GM18951 (cell line): ENCODE data around the gene SPDEF.

Experiments
- POLR2A ChIP-seq: IDR thresholded peaks from 4 replicates; pipeline ENCODE4 v1.6.1; 2011; ENCODE audit warnings: mild to moderate bottlenecking; ENCODE audit not compliant: insufficient read length, insufficient read depth; ENCODE audit errors: extremely low read depth
- in situ Hi-C: fragments of 300-500 bp; cut with MboI; formaldehyde crosslinking; loops from one replicate; pipeline ENCODE4 v1.12.0; 2022; ENCODE audit warnings: low sequenced_read_pairs, mixed read lengths, inconsistent platforms; ENCODE audit not compliant: unreplicated experiment

Gene SPDEF

DNA sequence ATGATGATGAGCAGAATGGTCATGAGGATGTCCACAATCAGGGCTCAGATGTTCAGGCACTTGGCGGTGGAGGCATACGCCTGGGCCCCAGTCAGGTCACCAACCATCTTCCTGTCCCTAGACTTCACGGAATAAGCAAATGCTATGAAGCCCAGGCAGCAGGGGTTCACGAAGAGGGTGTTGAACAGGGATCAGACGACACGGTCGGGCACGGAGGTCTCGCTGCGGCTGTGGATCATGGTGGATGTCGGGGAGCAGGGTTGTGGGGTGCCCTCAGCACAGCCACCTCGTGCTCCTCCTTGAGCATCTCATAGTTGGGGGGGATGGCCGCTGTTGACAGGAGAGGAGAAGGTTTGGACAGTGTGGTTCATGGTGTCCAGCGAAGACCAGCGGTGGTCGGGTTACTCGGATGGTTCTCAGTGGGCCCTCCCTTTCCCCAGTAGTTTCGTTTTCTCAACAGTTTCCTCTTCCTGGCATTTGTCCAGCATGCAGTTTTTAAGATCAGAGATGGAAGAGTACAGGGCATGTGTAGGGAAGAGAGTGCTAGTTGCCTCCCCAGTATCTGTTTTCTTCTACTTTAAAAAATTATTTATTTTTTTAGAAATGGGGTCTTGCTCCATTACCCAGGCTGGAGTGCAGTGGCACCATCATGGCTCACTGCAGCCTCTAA, 20.3 kb upstream of the SPDEF start:
- in situ Hi-C loops = no loop called here
- TF ChIP-seq POLR2A = no peak

DNA sequence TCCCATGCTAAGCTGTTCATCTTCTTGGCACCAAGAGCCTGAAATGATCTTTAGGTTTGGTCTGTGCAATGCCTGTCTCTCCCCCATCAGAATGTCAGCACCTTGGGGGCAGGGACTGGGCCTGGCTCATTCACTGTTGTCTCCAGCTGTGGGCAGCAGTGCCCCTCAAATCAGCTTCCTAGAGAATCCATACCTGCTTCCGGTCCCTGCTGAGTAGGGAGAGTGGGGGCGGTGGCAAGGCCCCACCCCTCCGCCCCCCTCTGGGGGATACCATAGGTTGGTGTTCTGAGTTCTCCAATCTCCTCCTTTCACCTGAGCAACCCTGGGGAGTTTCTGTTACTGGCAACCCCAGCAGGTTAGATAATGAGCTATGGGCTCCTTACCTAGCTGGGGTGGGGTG, 19.2 kb upstream of the SPDEF start:
- in situ Hi-C loops = no loop called here
- TF ChIP-seq POLR2A = no peak

DNA sequence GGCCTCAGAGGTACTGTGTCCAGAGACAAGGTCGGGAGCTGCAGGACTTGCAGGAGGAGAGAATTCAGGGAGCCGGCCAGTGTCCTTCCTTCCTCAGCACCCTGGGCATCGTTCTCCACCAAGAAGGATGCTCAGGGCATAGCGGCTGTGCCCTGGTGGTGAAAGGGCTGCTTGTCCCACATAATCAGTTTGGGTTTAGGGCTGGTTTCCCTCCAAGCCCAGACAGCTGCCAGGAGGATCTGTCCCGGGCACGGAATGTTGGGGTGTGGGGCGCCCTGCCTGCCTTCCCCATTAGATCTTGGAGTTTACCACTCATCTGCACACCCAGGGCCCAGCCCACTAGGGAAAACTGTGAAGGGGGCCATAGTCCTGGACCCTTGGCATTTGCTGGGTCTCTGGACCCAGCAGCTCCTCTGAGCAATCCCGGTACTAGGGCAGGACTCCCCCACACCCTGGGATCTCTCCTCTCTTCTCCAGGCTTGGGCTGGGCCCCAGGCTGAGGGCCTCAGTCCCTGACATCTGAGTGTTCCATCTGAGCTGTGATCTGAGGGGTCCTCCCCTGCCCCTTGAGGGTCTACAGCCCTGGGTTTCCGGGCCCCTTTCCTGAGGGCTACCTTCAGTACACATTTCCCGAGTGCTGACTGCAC, 18.6 kb upstream of the SPDEF start:
- in situ Hi-C loops = no loop called here
- no peak for TF ChIP-seq POLR2A

DNA sequence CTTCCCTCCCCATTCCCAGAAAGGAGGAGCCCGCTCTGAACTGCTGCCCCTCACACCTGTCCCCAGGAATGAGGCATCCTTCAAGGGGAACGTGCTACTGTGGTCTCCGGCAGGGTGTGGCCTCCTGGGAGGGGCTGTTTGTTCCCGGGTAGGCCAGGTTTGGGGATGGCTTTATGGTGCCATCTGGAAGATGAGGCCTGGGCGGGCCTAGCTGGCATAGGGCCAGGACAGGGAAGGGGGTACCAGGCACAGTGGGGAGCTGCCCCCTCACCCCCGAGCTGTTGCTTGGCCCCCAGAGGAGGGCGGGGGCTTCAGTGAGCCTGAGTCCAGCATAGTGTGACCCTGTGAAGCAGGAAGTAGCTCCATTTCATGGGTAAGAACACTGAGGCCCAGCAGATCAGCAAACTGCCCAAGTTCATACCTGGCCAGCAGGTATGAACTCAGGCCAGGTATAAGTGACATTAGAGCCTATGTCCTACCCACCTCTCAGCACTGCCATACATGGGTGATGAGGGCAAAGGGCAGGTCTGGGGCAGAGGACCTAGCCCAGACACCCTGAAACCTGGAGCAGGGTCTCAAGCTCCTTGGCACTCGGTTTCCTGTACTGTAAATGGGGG, 17.5 kb upstream of the SPDEF start:
- no peak for TF ChIP-seq POLR2A
- in situ Hi-C loops = no loop called here

DNA sequence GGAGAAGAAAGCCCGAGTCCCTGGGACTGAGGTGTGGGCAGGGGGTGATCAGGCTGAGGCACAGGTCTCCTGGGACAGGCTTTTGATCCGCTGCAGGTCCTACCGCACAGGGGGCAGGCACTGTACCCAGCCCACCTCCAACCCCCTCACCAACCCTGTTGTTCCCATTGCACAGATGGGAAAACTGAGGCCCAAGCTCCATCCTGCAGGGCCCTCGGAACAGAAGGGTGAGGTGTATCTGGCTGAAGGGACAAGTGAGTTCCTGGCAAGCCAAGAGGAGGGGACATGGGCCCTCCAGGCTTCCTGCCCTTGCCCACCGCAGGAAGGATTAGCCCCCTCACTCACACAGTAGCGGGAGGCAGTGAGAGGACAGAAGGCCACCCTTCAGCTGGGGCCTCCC, 16.5 kb upstream of the SPDEF start:
- no peak for TF ChIP-seq POLR2A
- in situ Hi-C loops = no loop called here

DNA sequence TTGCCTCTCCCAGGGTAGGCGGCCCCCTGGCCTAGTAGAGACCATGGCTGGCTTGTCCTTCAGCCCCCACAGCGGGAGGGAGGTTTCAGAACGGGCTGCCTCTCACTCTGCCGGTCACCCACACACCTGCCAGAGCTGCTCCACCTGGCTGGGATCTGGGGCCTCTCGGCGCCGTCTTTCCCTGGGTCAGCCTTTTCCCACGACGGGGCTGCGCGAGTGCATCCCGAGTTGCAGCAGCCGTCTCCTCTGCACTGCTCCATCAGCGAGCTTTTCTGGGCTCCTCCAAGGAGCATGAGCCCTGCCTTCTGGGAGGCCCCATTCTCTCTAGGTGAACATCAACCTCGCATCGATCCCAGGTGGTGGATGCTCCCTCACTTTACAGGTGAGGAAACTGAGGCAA, 15.9 kb upstream of the SPDEF start:
- TF ChIP-seq POLR2A = no peak
- in situ Hi-C loops = no loop called here

DNA sequence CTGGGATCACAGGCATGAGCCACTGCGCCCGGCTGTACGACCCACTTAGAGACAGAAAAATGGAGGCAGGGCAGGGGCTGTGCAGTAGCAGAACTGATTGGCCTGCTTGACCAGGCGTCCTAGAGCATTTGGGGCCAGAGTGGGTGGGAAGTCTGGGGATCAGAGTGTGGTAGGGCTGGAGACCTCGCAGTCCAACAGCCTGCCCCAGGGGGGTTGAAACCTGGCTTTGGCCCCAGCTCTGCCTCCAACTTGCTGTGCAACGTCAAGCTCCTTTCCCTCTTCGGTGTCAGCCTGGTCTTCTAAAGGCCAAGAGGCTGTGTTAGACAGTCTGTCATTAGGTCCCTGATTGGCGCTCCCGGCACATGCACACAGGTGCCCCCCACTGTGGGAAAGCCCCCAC, 15.3 kb upstream of the SPDEF start:
- no peak for TF ChIP-seq POLR2A
- in situ Hi-C loops = no loop called here

DNA sequence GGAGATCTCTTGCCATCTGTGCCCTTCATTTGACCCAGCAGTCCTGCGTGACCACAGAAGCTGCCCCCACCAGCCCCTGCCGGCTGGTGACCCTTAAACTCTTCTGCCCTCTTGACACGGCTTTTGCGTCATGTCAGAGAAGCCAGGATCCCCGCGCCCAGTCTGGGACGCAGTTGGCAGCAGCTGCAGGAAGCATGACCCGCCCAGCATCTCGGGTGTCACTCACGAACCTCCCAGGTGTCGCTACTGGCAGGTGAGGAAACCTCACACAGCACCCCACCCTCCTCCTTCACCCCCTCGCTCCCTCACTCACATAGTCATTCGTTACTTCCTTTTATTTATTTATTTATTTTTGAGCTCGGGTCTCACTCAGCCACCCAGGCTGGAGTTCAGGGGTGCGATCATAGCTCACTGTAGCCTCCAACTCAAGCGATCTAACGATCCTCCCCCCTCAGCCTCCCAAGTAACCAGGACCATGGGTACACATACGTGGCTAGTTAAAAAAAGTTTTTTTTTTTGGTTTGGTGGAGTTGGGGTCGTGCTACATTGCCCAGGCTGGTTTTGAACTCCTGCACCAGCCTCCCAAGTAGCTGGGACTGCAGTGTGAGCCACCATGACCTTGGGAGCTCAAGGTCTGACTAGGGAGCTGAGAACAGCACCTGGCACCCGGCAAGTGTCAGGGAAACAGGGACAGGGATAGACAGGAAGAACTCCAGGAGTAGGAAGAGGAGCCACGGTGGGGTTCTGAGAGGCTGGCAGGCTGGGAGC, 14.1 kb upstream of the SPDEF start:
- no peak for TF ChIP-seq POLR2A

DNA sequence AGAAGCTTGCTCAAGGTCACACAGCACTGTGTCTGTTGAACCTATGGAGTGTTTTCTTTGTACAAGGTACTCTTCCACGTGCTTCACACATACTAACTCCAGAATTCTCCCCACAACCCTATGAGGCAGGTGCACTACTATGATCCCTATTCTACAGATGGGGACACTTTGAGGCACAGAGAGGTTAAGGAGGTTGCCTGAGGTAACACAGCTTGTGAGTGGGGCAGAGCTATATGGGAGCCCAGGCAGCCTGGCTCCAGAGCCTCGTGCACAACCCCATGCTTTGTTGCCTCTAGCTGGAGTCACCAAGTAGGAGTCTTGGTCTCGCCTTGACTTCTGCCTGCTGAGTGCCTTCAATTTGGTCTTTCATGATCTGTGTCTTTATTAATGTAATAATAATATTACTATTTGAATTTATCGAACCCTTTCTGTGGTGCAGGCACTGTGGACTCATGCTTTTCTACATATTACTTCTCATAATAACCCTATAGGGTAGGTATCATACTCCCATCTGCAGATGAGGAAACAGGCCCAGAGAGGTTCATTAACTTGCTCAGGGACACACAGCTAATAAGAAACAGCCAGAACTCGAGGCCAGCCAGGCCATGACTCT, 13.3 kb upstream of the SPDEF start:
- no peak for TF ChIP-seq POLR2A
- in situ Hi-C loops = no loop called here

More for the DNA sequence above, 14.1 kb upstream of the SPDEF start:
- in situ Hi-C loops = no loop called here

DNA sequence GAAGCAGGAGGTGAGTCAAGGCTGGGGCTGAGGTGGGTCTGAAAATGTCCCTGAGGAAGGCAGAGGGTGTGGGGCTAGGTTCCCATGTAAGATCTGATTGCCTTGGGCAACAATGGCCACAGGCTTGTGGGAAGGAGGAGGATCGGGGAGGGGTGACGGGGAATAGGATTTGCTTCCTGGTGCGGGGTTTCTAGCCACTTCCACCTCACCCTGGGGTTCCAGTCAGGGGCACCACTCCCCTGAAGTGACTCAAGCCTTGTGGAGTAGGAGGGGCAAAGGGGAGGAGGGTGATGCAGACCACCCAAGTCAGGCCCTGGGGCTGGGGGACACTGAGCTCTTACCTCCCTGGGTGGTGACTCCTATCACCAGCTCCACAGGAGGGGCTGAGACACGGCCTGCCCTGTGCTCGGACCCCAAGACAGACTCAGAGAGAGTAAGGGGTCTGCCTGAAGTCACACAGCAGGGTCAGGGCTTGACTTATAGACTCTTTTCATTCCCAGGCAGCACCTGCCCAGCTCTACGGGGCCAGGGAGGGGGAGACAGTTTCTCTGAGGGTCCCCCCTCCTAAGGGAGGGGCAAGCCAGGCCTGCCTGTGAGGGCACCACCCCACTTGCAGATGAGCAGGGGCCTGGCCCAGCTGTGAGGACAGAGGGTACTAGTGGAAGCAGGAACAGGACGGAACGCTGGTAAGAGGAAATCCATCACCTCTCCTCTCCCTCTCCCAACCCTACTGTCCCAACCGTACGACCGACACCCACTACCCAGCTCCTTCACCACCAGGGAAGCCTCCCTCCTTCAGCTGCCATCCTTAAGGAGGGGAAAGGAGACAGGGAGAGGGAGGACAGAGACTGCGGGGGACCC, 12.4 kb upstream of the SPDEF start:
- in situ Hi-C loops = no loop called here
- TF ChIP-seq POLR2A = no peak

DNA sequence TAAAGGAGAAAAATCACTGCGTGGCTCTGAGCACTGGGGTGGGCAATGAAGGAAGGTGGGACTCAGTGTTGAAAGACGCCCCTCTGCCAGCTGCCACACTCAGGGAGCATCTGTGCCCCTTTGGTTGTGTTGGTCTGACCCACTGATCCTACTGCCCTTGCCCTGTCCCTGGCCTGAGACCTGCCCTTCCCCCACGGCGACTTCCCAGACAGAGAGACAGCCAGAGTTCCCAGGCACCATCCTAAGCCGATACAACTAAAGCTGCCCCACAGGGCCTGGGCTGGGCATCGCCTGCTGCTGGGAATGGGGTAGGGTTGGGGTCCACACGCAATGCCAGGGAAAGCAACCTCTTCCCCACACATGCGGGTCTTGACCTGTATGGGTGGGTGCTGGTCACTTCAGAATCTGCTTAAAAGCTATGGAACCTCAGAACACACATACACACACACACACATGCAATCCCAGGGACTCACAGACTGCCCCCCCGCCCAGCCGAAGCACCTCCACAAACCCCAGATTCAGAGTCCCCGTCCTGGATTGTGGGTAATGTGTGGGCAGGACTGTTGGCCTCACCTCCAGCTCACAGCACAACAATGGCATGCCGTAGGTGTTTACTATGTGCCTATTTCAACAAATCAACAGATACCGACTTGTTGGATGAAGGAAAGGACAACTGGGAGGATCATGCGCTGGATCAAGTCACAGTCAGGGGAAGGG, 10.9 kb upstream of the SPDEF start:
- TF ChIP-seq POLR2A = no peak
- in situ Hi-C loops = no loop called here

DNA sequence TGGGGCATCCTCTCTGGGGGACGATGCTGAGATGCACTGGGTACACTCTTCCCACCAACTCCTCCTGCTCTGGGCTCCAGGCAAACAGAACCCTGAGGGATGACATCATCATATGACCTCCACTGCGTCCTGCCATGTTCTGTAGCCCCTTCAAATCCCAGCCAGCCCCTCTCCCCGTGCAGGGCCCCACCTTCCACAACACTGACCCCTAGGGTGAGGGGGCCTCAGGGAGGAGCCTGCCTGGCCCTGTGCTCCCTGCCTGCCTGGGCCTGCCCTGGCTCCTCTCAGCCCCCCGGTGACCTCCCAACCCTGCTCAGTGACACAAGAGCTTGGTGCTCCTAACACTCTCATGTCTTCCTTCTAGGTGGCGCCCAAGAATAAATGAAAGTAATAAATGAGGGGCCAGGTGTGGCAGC, 9.6 kb upstream of the SPDEF start:
- TF ChIP-seq POLR2A = no peak
- in situ Hi-C loops = no loop called here
